ENCODE results near the gene AMOT.

Gene AMOT

DNA sequence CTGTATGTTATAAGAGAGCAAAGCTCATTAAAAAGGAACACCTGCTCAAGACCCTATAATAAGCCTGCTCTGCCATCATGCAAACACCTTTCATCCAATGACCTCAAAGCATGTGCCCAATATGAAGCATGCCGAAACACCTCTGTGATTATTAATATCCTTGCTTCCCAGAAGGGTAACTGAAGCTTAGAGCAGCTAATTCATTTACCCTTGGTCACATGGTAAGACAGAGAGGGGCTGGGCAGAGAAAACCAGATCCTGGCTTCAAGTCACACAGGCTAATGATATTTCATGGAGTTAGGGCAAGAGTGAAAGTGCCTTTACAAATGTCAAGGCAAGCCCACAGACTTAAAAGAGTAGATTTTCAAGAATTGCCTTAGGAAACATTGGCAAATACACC, 5.6 kb downstream of the AMOT start:
- no peak for FAIRE-seq

DNA sequence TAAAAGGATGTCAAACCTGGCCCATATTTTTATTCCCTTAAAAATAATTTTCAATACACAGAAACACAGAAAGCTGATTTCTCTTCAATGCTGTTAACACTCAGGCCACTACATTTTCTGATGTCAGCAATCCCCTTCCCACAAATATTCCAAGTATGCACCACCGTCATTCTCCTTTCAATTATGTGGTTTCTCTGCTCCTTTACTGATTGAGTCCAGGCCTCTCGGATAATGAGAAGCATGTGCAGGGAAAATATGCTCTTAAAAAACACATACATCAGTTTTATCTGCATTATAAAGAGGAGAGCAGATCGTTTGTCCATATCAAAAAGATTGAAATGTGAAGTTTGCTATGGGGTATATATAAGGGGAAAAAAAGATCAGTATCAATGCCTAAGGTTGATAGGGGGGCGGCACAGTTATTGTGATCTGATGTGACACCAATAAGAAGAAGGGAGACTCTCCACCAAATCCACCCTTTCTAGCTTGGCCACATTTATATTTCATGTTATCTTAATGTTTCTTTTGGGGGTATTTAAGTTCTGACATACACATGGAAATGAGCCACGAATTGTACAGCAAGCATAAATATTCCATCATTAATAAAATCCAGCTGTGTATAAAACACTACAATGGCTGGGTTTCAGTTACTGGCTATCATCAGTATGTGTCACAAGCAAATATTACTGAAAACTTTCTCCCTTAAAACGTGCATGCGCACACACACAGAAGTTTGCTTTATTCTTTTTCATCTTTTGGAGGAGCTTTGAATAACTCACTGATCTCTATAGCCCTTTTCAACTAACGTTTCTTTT, 6.4 kb downstream of the AMOT start:
- FAIRE-seq: no peak

DNA sequence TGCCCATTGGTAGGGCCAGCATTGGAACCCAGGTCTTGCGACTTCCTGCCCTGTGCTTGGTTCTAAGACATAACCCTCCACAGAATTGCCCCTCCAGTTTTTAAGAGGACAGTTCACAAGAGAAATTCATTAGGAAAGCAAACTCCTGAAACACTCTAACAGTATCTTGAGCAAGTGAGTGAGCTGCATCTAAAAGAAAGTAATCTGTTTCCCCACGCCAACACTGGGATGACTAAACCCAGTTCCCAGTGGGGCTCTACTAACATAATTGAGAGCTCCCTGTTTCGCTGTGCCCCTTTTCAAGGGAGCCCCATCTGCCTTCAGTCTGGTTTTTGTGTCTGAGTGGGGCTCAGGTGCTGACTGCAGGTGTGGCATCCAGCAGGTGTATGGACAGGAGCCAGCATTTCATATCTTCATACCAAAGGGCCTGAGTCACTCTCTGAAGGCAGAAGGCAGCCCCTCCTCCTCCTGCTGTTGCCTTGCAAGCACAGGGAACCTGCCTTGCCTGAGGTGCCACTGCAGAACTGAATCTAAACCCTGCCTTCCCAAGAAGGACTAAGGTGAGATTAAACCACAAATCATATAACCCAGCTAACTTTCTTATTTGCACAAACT, 8.0 kb downstream of the AMOT start:
- FAIRE-seq: no peak

DNA sequence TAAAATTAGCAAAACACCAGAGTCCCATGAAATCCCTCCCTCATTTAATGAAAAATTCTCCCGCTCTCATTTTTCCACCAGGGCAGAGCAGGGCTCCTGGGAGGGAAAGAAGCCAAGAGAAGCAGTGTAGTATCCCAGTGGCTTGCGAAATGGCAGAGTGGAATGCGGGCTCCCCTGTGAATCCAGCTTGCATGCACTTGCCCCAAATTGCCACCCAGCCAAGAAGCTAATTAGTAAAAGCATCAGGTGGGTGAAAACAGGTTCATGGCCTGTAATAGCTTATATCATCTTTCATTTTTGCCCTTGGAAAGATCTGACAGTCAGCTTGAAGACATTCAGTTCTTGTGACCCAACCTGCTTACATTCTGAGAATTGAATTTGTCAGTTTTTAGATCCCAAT, 10.1 kb downstream of the AMOT start:
- FAIRE-seq: no peak

DNA sequence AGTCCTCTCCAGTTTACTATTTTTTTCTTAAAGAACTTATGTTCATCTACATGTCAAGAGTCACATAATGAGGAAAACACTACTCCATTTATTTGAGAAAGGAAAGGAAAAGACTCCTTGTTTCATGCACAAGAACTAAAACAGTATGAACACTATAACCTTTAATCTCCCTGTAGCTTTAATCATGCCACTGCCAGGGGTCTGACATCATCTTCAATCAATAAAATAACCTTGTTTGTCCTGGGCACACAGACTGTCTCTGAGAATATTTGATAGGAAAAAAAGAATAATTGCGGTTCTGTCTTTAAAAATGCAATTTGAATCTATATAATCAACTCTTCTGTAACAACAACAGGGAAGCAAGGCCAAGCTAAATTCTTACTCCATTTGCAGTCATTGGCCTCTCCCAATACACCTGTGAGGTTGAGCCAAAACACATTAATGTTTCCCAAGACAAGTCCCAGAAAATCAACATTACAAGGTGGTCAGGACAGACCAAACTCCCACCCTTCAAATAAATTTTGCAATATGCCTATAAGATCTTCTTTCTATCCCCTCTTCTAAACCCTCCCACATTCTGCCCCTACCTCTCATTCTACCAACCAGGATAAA, 13.2 kb downstream of the AMOT start:
- no peak for FAIRE-seq

DNA sequence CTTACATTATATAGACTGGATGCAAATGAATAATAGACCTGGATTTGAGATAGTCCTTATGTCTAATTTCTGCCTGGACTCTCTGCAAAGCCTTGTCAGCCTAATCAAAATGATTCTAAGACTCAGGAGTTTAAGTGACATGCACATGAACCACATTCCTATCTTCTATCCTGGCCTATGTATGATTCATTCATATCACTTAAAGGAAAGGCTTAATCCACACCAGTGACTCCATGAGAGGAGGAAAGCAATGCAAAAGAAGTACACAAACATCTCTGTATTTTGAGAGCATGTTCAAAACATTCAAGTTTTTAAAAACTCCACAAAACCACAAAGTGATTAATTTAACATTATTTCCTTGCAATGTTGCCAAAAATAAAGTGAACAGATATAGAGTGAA, 14.6 kb downstream of the AMOT start:
- FAIRE-seq: no peak

DNA sequence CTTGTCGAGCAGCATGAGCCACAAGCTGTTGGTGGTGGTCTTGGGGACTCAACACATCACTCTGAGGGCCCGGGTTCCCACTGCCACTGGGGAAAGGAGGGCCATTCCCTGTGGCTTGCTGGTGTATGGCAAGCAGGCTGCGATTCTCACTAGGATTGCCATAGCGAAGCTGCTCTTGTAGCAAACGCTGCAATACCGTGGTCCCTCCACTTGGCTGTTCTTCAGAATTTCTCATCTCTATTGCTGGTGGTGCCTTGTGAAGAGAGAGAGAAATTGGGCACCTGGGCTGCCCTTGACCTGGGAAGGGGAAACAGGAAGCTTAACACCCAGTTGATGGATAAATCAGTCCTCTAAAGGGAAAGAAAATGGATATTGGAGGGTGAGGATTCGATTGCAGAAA, 17.7 kb downstream of the AMOT start:
- no peak for FAIRE-seq

DNA sequence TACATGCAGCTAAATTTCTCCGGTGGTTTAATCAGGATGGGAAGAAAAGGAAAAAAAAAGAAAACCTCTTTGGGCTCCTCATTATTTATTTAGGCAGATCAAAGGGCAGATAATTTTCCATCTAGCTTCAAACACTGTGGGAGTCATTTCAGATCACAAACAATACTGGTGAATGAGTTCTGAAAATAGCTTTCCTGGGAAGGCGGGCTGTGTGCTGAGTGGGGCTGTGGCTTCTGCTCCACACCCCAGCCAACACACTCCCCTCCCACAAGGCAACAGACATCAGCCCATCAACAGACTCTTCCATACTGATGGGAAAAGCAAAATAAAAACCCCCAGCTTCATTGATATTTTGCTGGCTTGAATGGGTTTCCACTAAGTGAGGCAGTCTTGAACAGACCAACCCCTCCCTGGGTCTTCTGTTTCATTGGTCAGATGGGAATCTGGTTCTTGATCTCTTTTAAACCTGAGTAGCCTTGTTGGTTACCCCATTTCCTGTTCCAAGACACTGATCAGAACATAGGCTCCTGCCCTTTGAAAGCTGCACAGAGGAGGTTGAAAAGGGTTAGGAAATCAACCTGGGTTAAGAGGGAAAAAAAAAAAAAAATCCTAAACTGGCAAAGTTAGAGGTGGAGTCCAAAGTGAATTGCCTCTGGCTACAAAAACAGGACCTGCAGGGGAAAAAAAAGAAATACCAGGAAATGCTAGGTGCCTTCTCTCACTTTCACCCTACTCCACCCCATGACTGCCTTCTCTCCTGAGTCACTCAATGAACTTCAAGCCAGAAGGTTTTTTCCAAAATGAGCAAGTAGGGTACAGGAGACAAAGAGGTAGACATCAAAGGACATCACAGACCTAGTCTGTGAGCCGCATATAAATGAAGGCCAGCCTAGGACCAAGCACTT, 20.0 kb downstream of the AMOT start:
- FAIRE-seq: no peak

DNA sequence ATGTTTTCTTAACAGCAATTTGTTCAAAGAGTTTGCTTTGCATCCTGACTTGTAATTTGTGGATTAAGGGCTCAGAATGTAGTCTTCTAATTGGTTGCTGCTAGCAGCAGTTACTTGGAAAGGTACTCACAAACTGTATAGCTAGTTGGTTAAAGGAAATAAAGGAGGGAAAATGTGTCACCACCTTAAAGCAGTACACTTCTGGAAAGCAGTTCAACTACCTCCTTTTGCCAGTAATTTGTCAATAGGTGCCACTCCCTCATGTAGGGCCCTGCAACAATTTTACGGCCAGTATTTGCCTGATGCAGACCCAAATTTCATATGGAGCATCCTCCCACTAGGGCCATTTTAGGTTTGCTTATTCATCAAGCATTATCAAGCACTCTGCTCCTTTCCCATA, 20.8 kb downstream of the AMOT start:
- FAIRE-seq: no peak

DNA sequence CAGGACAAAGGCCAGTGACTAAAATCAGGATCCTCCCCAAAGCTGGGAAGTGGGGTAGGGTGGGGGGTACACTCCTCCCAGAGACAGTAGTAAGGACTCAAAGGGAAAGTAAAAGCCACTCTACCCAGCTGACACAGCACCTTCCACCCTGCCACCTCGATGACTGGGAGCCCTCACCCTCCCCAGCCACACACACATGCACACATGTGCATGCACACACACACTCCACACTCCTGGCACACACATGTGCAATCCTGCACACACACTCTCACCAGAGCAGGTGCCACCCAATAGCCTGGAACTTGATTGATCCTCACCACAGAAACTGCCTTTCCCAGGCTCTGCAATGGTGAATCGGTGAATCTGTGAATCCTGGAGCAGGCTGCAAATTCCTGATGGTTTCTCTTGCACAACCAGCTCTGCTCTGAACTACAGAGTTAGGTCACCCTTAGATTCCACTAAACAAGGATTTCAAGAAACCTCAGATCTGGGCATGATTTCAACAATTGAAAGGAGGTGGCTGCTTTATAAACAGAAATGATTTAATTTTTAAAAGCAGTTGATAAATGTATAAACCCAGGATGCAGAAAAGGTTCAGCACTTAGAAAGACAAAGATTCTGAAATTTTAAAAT, 21.5 kb downstream of the AMOT start:
- FAIRE-seq: no peak

DNA sequence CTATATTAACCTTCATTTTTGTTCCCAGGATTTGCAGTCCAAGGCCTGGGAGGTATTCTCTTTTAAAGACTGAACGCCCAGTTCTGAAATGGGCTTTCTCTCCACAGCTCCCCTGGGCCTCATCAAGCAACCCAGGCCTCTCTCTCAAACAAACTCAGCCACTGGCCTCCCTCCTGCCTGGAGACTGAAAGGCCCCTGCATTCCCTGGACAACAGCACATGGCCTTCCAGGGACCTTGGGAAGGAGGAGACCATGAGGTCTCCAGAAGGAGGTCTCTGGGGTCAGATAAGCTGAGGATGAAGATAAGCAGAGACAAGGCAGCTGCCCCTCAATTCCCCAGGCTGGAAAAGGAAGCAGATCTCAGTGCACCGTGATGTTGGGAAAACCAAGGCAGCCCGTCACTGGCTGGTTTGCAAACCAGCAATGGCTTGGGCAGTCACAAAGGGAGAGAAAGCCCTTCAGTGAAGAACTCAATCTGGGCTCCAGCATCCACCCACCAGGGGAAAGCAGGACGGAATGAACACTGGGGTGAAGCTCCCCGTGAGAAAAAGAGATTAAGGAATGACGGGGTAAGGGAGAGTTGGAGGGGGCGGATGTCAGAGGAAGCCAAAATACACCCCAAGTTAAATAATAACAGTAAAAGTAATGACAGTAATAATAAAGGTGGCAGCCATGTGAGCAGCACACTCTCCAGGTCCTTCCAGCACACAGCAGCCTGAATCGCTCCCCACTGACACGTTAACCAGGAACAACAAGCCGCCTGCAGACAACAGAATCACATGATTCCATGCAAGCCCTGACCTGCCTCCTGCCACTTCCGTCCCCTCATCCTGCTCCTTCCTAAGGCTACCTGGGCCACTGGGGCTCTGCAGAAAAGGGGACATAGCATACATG, 22.3 kb downstream of the AMOT start:
- FAIRE-seq: no peak

DNA sequence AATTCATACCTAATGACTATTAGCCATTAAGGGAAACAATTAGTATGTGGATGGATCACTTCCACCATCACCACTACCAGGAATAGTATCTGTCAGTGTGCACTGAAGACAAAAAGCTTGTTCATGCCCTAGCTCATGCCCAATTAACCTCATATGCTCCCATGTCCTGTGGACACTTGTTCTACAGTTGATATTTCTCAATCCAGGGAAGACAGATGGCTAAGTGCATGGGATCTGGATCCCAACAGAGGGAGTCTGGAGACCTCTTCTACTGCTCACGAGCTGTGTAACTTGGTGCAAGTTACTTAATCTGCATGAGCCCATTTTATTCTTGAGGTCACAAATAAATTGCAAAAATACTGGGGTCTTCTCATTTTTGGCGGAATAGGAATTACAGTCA, 23.7 kb downstream of the AMOT start:
- FAIRE-seq: no peak

DNA sequence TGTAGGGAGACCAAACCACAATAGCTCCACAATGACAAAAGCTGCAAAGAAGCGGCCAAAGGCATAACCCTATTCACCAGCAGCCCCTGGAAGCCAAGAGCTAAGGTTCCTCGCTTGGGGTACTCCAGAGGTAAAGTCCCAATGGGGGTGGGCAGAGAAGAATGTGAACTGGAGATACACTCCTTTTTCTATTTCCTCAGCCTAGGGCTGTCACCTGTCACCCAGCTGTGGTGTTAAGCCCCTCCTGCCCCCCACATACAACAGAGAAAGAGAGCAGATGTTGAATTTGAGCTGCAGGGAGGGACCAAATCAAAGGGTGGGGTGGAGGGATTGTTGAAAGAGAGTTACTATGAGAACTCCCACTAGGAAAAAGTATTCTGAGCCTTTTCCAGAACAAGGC, 26.1 kb downstream of the AMOT start:
- no peak for FAIRE-seq

DNA sequence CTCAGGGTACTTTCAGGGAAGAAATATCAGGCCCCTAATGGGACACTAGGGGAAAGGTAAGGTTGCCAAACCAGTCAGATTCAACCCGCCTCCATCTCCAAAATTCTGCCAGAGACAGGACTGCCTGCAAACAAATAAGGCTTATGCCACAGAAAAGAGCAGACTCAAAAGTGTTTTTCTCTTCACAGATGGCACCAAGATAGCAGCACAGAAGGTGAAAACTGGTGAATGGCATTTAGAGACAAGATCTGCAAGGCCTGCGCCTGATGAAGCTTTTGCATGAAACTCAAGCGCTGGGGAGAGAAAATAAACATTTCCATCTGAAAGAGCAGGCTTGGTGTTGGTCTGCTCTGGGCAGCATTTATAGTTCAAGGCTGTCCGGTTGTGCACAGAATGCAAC, 27.9 kb downstream of the AMOT start:
- FAIRE-seq: no peak

DNA sequence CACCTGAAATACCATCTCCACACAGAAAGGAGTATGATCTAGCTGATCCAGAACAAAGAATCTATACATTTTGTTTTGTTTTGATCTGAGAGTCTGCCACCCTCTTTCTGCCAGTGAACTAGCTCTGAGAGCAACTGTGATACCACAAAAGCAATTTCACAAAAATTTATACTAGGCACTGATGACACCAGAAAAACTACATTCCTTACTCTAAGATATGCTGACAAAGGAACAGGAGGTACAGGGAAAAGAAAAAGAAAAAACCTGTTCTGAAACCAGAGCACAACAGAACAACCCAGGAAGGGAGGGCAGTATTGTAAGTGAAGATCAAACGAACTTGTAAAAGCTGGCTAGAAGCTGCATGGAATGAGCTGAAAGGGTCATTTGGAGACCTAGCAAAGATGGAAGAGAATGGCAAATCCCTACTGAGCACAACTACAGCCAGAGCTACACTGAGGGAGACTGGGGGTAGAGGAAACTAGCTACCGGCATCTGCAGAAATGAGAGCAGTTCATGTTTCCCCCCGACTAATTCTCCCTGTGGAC, 31.9 kb downstream of the AMOT start:
- FAIRE-seq: no peak

DNA sequence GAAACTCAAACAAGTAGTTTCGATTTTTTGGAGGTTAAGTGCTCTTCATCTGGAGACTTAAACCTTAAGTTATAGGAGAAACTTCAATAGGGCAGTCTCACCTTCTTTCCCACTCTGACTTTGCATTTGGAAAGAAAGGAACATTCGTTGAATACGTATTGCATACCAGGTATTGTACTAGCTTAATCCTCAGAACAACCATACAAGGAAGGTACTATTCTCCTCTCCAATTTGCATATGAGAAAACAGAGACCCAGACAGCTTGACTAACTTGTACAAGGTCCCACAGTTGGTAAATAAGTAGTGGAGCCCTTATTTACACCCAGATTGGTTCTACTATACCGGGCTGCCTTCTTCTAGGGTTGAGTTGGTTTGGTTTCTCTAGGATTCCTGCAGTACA, 32.6 kb downstream of the AMOT start:
- no peak for FAIRE-seq

DNA sequence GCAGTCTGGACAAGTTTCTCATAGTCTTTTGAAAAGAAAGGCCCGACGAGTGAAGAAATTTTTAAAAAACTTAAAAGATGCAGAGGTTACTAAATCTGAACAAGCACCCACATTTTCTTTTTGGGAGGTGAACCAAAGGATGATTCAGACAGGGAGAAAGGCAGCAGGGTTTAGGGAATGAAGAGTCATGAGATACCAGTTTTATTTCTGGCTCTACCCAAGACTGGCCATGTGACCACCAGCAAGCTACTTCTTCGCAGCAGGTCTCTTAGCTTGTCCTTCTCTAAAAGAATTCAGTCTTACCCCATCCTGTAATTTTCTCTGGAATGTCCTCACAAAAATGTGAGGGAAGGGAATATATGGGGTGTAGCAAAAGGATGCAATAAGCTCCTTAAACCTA, 37.6 kb downstream of the AMOT start:
- no peak for FAIRE-seq

DNA sequence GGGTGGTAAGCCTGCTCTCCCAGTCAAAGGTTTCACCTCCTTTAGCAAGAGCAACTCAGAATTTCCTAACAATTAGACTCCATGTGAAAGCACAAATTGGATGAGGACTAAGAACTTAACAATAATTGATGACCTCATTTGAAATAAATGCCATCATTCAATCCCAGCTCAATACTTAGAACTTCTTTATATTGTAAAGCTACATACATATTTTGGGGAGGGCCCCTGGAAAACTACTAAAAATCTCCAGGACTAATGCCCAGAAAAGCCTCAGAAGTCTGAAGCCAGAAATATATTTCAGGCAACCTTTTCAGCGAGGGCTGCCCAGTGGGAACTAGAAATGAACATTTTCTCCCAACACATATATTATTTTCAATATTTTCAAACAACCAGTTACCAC, 38.1 kb downstream of the AMOT start:
- no peak for FAIRE-seq

DNA sequence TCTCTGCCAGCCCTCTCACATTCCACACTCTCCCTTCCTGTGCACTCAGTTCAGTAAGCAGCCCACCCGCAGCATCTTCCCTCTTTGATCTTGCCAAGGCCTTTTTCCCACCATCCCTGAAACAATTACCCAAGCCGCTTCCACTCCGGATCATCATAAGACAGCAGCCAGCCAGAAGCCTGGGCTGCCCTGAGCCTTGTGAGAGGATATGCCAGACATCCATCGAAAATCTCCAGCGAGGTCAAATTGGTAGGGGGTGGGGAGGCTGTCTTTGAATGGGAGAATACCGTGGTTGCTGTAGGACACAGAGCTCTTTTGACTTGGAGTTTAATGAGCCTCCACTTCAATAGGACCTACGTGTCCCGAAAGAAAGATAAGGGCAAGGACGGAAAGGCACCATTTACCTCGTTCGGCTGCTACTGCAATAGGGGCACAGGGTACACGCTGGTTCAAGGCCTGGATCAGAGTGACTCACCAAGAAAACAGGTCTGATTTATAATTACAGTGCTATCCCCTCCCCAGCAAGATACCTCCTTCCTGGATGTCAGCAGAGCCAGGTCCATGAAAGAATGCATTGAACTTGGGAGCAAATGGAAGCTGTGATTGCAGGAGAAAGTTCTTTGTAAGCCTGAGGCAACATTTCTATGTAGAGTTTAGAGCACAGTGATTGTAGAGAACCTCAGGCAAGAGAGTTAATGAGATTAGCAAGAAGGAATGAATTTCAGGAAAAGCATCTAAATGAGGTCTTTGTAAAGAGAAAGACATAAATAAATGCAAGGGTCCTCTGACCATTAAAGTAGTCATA, 39.5 kb downstream of the AMOT start:
- FAIRE-seq: no peak

DNA sequence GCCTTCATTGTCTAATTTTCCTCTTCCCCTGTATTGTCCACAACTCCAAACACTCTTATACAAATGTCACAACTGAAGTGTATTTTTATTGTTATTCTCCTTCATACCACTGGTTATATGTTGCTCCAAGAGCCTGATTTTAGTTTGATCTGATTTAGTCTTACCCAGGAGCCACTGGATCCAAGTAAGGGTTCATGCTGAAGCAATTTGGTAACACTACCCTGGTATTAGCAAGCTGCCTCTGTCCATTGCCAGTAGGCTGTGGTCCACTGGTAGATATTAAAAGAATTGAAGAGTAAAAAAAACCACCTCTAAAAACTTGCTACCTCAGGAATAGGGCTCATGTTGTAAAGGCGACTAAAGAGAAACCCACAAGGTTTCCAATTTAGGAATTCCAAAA, 41.2 kb downstream of the AMOT start:
- FAIRE-seq: no peak

DNA sequence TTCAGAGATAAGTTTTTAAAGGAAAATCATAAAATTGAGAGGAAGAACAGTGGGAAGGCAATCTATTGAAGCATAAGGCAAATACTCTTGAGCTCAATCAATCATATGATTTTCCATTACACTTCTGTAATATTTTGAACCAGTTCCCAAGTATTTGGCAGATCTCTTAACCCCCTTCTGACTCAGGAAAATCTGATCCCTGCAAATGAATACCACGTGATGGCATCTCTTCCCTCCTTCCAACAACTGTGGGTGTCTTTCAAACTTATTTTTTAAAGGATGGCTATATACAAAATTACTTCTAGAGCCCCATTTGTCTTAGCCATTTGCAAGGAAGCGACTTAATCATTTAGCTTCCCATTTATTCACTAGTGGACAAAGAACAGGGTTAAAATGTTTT, 41.9 kb downstream of the AMOT start:
- FAIRE-seq: no peak
